Measurements from ENCODE around the gene AMHR2.

The AMHR2 gene

GRCh38 chr12:53479331-53479730, 55.7 kb downstream of the AMHR2 start:
- TF ChIP-seq CTCF (IDR thresholded peaks at IDR 0.05; ENCODE audit: low read depth, low read length, missing control alignments), result no peak
- DNase-seq (ENCODE audit: low read depth), result no peak
- no peak overlapping the region for H3K4me3 ChIP-seq (ENCODE audit: low read depth, low read length)
- in situ Hi-C loops (cut with HindIII; ENCODE audit: low sequenced_read_pairs), result no loop called here

- no peak overlapping the region for H3K4me3 ChIP-seq (ENCODE audit: low read depth, low read length)
- in situ Hi-C loops (cut with HindIII; ENCODE audit: low sequenced_read_pairs), result no loop called here
- no peak for TF ChIP-seq CTCF (IDR thresholded peaks at IDR 0.05; ENCODE audit: low read depth, low read length, missing control alignments)
- DNase-seq (ENCODE audit: low read depth), result no peak
Observed at GRCh38 chr12:53480491-53481442, 57.1 kb downstream of the AMHR2 start.
